Measurements from ENCODE around the gene ALAS1. TPM values are rescaled to one million over a fixed set of nuclear protein-coding genes. Genes with fewer than 3 reads are reported as not detected.

ALAS1 gene
- total RNA-seq, 1 experiment from 2014 or later: 71.2 TPM

GRCh38 chr3:52185311-52185710 is 12.6 kb upstream of the ALAS1 start:
- no peaks in the 10 kb centered on the region for H3K27me3 ChIP-seq (ENCODE audit: insufficient read depth, low read depth)
- H3K4me3 ChIP-seq: no peak overlapping the region
- H2AFZ ChIP-seq: no peak overlapping the region
- POLR2A ChIA-PET (ENCODE audit: unreplicated experiment): no interaction called here
- DNase-seq: no peak
- intact Hi-C loops (cut with micrococcal nuclease; ENCODE audit: unreplicated experiment): no loop called here
- no peaks in the 10 kb centered on the region for H4K20me1 ChIP-seq (ENCODE audit: insufficient read depth)
- no TSS peak for BruUV-seq (replicated peaks)
- H3K9me2 ChIP-seq (ENCODE audit: insufficient read depth): no peaks in the 10 kb centered on the region
- H3K4me2 ChIP-seq: no peak overlapping the region
- H3K9me3 ChIP-seq (ENCODE audit: insufficient read depth, low read depth): no peaks in the 10 kb centered on the region
- TF ChIP-seq CTCF (conservative IDR thresholded peaks at IDR 0.05): no peak
- TF ChIP-seq EZH2 (IDR thresholded peaks at IDR 0.05; ENCODE audit: low read depth): no peak
- H3K27ac ChIP-seq: no peak overlapping the region
- H3F3A ChIP-seq (ENCODE audit: insufficient read depth, low read depth): no peaks in the 10 kb centered on the region; the same call in none of the 2 replicates
- H3K79me2 ChIP-seq (ENCODE audit: low read depth): no peaks in the 10 kb centered on the region
- CTCF ChIA-PET: no interaction called here
- H3K36me3 ChIP-seq (ENCODE audit: low read depth): no peaks in the 10 kb centered on the region
- peaks cover 3% of the 10 kb centered on the region for H3K4me1 ChIP-seq (replicated peaks; ENCODE audit: insufficient read depth)

GRCh38 chr3:52185837-52186236 is 12.1 kb upstream of the ALAS1 start:
- Histone ChIP-seq H2AFZ (no peak overlapping the region), H3K9me2 (ENCODE audit: insufficient read depth) (no peaks in the 10 kb centered on the region), H3K4me3 (no peak overlapping the region), H4K20me1 (ENCODE audit: insufficient read depth) (no peaks in the 10 kb centered on the region), H3K27ac (no peak overlapping the region), H3K4me1 (replicated peaks; ENCODE audit: insufficient read depth) (peaks cover 3% of the 10 kb centered on the region), H3K79me2 (ENCODE audit: low read depth) (no peaks in the 10 kb centered on the region), H3K27me3 (ENCODE audit: insufficient read depth, low read depth) (no peaks in the 10 kb centered on the region), H3K36me3 (ENCODE audit: low read depth) (no peaks in the 10 kb centered on the region), H3K9me3 (ENCODE audit: insufficient read depth, low read depth) (no peaks in the 10 kb centered on the region), H3K4me2 (no peak overlapping the region), H3F3A (ENCODE audit: insufficient read depth, low read depth) (no peaks in the 10 kb centered on the region; the same call in none of the 2 replicates)
- DNase-seq: no peak
- intact Hi-C loops (cut with micrococcal nuclease; ENCODE audit: unreplicated experiment): no loop called here
- BruUV-seq (replicated peaks): no TSS peak
- POLR2A ChIA-PET (ENCODE audit: unreplicated experiment): no interaction called here
- CTCF ChIA-PET: interaction anchor here (0.6 kb wide), 1 partner anchor 12 kb away, joined by 4 read pairs; no protein-coding TSS in a partner anchor
- no peak for TF ChIP-seq EZH2 (IDR thresholded peaks at IDR 0.05; ENCODE audit: low read depth)
- no peak for TF ChIP-seq CTCF (conservative IDR thresholded peaks at IDR 0.05)

GRCh38 chr3:52186729-52187128 is 11.2 kb upstream of the ALAS1 start:
- intact Hi-C loops (cut with micrococcal nuclease; ENCODE audit: unreplicated experiment): no loop called here
- no peak overlapping the region for H3K27ac ChIP-seq

More at GRCh38 chr3:52186729-52187128, 11.2 kb upstream of the ALAS1 start:
- Histone ChIP-seq H3K79me2 (ENCODE audit: low read depth) (no peaks in the 10 kb centered on the region), H4K20me1 (ENCODE audit: insufficient read depth) (no peaks in the 10 kb centered on the region), H3K9me3 (ENCODE audit: insufficient read depth, low read depth) (no peaks in the 10 kb centered on the region), H3K4me1 (replicated peaks; ENCODE audit: insufficient read depth) (peaks cover 3% of the 10 kb centered on the region), H3K27me3 (ENCODE audit: insufficient read depth, low read depth) (no peaks in the 10 kb centered on the region), H3K4me3 (no peak overlapping the region), H2AFZ (no peak overlapping the region), H3K4me2 (no peak overlapping the region), H3K9me2 (ENCODE audit: insufficient read depth) (no peaks in the 10 kb centered on the region), H3F3A (ENCODE audit: insufficient read depth, low read depth) (no peaks in the 10 kb centered on the region; the same call in 1 of the 2 replicates), H3K36me3 (ENCODE audit: low read depth) (no peaks in the 10 kb centered on the region)
- ChIA-PET CTCF (interaction anchor here (0.6 kb wide), 1 partner anchor 13 kb away, joined by 4 read pairs; no protein-coding TSS in a partner anchor), POLR2A (ENCODE audit: unreplicated experiment) (no interaction called here)
- TF ChIP-seq CTCF (conservative IDR thresholded peaks at IDR 0.05): no peak
- TF ChIP-seq EZH2 (IDR thresholded peaks at IDR 0.05; ENCODE audit: low read depth): no peak
- no peak for DNase-seq
- BruUV-seq (replicated peaks): no TSS peak

Measured in PC-9 (cell line).